Transverse colon (tissue), 4 donors: Measurements from ENCODE around the gene CYP51A1. TPM values are rescaled to one million over a fixed set of nuclear protein-coding genes. Genes with fewer than 3 reads are reported as not detected.

Source experiments
- DNase-seq: peaks from one replicate; pipeline ENCODE4 v3.0.0-alpha.2; 2019
- H3K27ac ChIP-seq, 4 donors: fragments of 200-600 bp; sonication (generic); 2 replicates each; pipeline ENCODE4 v1.5.1; 2016 to 2018; ENCODE audit warnings: inconsistent platforms in 4 of 4
- H3K27me3 ChIP-seq: fragments of 200-600 bp; sonication (generic); 2 replicates; pipeline ENCODE4 v1.5.1; 2017; ENCODE audit warnings: inconsistent platforms
- H3K36me3 ChIP-seq, 4 donors: fragments of 200-600 bp; sonication (generic); 2 replicates each; pipeline ENCODE4 v1.5.1; 2017 to 2019; ENCODE audit warnings: inconsistent platforms in 4 of 4
- H3K4me1 ChIP-seq, 4 donors: fragments of 200-600 bp; sonication (generic); 2 replicates each; pipeline ENCODE4 v1.5.1; 2017 to 2020; ENCODE audit warnings: inconsistent platforms in 4 of 4
- H3K4me3 ChIP-seq, 4 donors: fragments of 200-600 bp; sonication (generic); 1 replicate in 1 of 4; 2 replicates in 3 of 4; pipeline versions ENCODE4 v1.5.1 to v1.6.1; 2017 to 2019; ENCODE audit warnings: inconsistent platforms in 4 of 4
- H3K9me3 ChIP-seq, 2 donors: fragments of 200-600 bp; sonication (generic); 2 replicates each; pipeline ENCODE4 v1.5.1; 2017 to 2019; ENCODE audit warnings: inconsistent platforms in 2 of 2
- EP300 ChIP-seq: sonication (generic); formaldehyde crosslinking; IDR thresholded peaks from one replicate; pipeline ENCODE4 v1.6.1; 2017; ENCODE audit warnings: antibody characterized with exemption, low read depth
- POLR2A ChIP-seq: fragments of 450-650 bp; IDR thresholded peaks from one replicate; pipeline ENCODE4 v1.6.1; 2016; ENCODE audit warnings: antibody characterized with exemption, mild to moderate bottlenecking, moderate library complexity
- POLR2AphosphoS5 ChIP-seq, 3 donors: sonication (generic); formaldehyde crosslinking; IDR thresholded peaks; one replicate each; pipeline ENCODE4 v1.6.1; 2016; ENCODE audit warnings: antibody characterized with exemption in 3 of 3
- WGBS, 2 donors: methylation state at CpG; one replicate each; pipeline ENCODE4 v1.1.5; 2018; ENCODE audit warnings: low coverage in 1 of 2; 5-methylcytosine and 5-hydroxymethylcytosine counted together
- in situ Hi-C, 4 donors: fragments of 200-750 bp; cut with MboI; loops; one replicate each; pipeline versions ENCODE4 v1.15.0 to v1.15.1; 2017; ENCODE audit warnings: low sequenced_read_pairs in 3 of 4, low pct_ligation_motif_present in 1 of 4, low pct_unique_long_range_greater_than_20kb in 1 of 4
- intact Hi-C: fragments of 100-400 bp; cut with DNase I; formaldehyde crosslinking; loops from one replicate; pipeline ENCODE4 v1.15.1; 2023; ENCODE audit warnings: low total_unique reads
- total RNA-seq, 4 donors: library from RNA; depleted of rRNA; stranded (reverse); fragments of >200 nt; gene quantifications; one replicate each; pipeline ENCODE4 v1.1.0, GENCODE V29; 2016
- TF ChIP-seq, protein P1 (sequence below), 5 experiments: fragments of 200-600 bp in 3 of 5; fragments of 450-650 bp in 2 of 5; sonication (generic) in 3 of 5; IDR thresholded peaks; 1 replicate in 2 of 5; 2 replicates in 3 of 5; pipeline ENCODE4 v1.5.1; 2016 to 2017; ENCODE audit warnings: antibody characterized with exemption in 5 of 5, inconsistent platforms in 3 of 5, mild to moderate bottlenecking in 2 of 5, moderate library complexity in 1 of 5

Gene CYP51A1
- total RNA-seq, 4 donors from 2014 or later: 26.5 to 74.1 (median 58.2) TPM

DNA sequence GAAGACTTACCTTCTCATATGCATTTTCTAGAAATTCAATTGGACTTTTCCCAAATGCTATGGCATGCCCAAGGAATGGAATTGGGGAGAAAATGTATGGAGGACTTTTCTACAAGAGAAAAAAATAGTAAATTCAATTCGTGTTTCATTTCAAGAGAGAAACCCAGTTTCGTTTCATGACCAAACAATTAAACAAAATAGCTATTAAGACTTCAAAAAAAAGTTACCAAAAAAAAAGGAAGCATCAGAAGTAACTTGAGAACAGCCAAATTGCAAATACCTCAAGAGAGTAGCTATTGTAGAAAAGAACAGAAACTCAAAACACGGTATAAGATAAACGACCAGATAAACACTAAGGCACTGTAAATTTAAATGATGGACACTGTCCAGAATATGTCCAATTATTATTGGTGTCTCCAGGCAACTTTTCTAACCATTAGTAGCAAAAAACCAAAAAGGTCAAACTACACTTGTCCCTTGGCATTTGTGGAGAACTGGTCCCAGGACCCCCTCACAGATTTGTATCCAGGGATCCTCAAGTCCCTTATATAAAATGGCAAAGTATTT, 2.4 kb downstream of the CYP51A1 start:
- Histone ChIP-seq H3K27ac (no peak overlapping the region), H3K27me3 (no peaks in the 10 kb centered on the region), H3K4me1 (peaks cover 11 to 28% (median 14%) of the 10 kb centered on the region in 4 donors), H3K4me3 (no peak overlapping the region), H3K36me3 (peaks cover 0 to 14% (median 3%) of the 10 kb centered on the region in 4 donors), H3K9me3 (no peaks in the 10 kb centered on the region)
- WGBS, 2 donors: 48 to 58% methylated on average over 4 of the region's 4 CpGs
- intact Hi-C loops (no loop called here), in situ Hi-C loops (no loop called here)
- no peak for DNase-seq
- TF ChIP-seq EP300: no peak
- TF ChIP-seq POLR2A: no peak
- TF ChIP-seq POLR2AphosphoS5 (IDR thresholded peaks at IDR 0.05): no peak
- TF ChIP-seq, protein P1, sequence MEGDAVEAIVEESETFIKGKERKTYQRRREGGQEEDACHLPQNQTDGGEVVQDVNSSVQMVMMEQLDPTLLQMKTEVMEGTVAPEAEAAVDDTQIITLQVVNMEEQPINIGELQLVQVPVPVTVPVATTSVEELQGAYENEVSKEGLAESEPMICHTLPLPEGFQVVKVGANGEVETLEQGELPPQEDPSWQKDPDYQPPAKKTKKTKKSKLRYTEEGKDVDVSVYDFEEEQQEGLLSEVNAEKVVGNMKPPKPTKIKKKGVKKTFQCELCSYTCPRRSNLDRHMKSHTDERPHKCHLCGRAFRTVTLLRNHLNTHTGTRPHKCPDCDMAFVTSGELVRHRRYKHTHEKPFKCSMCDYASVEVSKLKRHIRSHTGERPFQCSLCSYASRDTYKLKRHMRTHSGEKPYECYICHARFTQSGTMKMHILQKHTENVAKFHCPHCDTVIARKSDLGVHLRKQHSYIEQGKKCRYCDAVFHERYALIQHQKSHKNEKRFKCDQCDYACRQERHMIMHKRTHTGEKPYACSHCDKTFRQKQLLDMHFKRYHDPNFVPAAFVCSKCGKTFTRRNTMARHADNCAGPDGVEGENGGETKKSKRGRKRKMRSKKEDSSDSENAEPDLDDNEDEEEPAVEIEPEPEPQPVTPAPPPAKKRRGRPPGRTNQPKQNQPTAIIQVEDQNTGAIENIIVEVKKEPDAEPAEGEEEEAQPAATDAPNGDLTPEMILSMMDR (IDR thresholded peaks at IDR 0.05): no peak

DNA sequence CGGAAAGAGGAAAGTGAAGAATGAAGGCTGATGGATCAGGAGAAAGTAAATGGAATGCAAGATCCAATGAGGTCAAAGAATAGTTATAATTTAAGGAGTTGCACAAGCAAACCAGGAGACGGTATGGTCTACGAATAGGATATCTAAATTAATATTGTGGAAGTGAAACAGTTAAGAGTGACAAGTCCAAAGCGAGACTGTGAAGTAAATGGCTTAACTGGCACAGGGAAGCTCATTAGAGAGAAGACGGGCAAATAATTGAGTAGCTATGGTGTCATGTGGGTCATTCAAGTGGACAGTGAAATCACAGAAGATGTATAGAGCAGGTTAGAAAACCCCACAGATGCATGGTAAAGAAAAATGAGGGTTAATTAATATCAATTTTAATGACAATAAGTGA, 3.2 kb downstream of the CYP51A1 start:
- in situ Hi-C loops (no loop called here), intact Hi-C loops (no loop called here)
- Histone ChIP-seq H3K4me3 (no peak overlapping the region), H3K36me3 (peaks cover 0 to 21% (median 3%) of the 10 kb centered on the region in 4 donors), H3K4me1 (peaks cover 11 to 28% (median 14%) of the 10 kb centered on the region in 4 donors), H3K9me3 (no peaks in the 10 kb centered on the region), H3K27ac (no peak overlapping the region), H3K27me3 (no peaks in the 10 kb centered on the region)
- no peak for TF ChIP-seq POLR2AphosphoS5 (IDR thresholded peaks at IDR 0.05)
- TF ChIP-seq POLR2A: no peak
- no peak for TF ChIP-seq EP300
- TF ChIP-seq, protein P1 (IDR thresholded peaks at IDR 0.05): no peak
- no peak for DNase-seq
- WGBS, 2 donors: 85 to 90% methylated on average over 5 of the region's 5 CpGs

DNA sequence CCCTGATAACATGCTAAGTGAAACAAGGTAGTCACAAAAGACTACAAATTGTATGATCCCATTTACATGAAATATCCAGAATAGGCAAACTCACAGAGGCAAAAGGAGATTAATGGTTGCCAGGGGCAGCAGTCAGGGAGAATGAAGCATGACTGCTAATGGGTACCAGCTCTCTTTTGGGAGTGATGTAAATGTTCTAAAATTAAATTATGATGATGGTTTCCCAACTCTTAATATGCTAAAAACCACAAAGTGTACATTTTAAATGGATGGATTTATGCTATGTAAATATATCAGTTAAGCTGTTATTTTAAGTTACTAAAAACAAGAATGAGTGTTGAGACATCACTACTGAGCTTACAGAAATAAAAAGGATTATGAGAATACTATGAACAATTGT, 12.6 kb downstream of the CYP51A1 start:
- intact Hi-C loops: no loop called here
- in situ Hi-C loops: no loop called here
- Histone ChIP-seq H3K4me3 (no peak overlapping the region), H3K4me1 (no peaks in the 10 kb centered on the region), H3K27ac (no peak overlapping the region), H3K9me3 (no peaks in the 10 kb centered on the region), H3K27me3 (no peaks in the 10 kb centered on the region), H3K36me3 (peaks cover 0 to 58% (median 15%) of the 10 kb centered on the region in 4 donors)
- no peak for DNase-seq
- TF ChIP-seq EP300 (no peak), POLR2AphosphoS5 (IDR thresholded peaks at IDR 0.05) (no peak), POLR2A (no peak)
- TF ChIP-seq, protein P1 (IDR thresholded peaks at IDR 0.05): no peak

DNA sequence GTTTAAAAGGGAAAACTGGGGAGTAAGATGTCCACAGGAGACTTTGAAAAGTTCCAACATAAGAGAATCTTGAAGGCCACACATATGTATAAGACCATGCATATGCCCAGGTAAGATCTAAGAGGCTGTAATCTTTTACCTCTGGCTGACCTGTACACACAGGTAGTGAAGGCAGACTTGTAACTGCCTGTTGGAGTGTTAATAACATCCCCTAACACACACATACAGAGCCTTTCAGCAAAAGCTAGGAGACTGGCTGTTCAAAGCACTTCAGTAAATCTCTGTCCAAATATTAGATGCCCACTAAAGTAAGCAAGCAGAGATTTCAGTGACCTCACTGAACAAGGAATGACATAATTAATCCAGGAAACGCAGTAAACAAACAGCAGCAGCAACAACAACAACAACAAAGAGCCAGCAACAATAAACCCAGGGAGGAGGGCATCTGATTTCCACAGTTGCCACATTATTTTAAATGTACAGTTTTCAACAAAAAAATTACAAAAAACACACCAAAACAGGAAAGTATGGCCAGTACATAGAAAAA, 15.0 kb downstream of the CYP51A1 start:
- in situ Hi-C loops: no loop called here
- Histone ChIP-seq H3K9me3 (no peaks in the 10 kb centered on the region), H3K36me3 (peaks cover 0 to 46% (median 13%) of the 10 kb centered on the region in 4 donors), H3K4me1 (no peaks in the 10 kb centered on the region), H3K4me3 (no peak overlapping the region), H3K27ac (no peak overlapping the region), H3K27me3 (no peaks in the 10 kb centered on the region)
- TF ChIP-seq POLR2AphosphoS5 (IDR thresholded peaks at IDR 0.05) (no peak), POLR2A (no peak), EP300 (no peak)
- TF ChIP-seq, protein P1 (IDR thresholded peaks at IDR 0.05): no peak
- DNase-seq: no peak
- intact Hi-C loops: no loop called here
- 85% methylated on average over 1 of the region's 1 CpG; no CpG with 5 or more reads in 1 of the 2 donors for WGBS, 2 donors
